AG04450 (cell line): ENCODE measurements around the gene FAM83B. TPM values are rescaled to one million over a fixed set of nuclear protein-coding genes. Genes with fewer than 3 reads are reported as not detected.

Experiments
- CTCF ChIA-PET: fragments of 300-600, 350-600 bp; formaldehyde crosslinking; extraction: SDS; loops from one replicate; lab custom pipeline; 2022; ENCODE audit warnings: antibody characterized with exemption, inconsistent platforms; lab: Charles Lee
- POLR2A ChIA-PET: fragments of 350-600 bp; formaldehyde crosslinking; extraction: SDS; loops from one replicate; lab custom pipeline; 2021; ENCODE audit warnings: antibody characterized with exemption, inconsistent platforms; lab: Yijun Ruan, JAX
- DNase-seq: peaks from one replicate; pipeline ENCODE4 v3.0.0-alpha.2; 2011; ENCODE audit warnings: low read depth, low spot score
- H3K27ac ChIP-seq: one replicate; pipeline ENCODE4 v1.5.1; 2012; ENCODE audit warnings: low read depth, low read length, control low read depth
- H3K27me3 ChIP-seq: one replicate; pipeline ENCODE4 v1.6.0; 2012; ENCODE audit warnings: low read length; ENCODE audit not compliant: control insufficient read depth, insufficient read depth
- H3K4me3 ChIP-seq: 2 replicates; pipeline ENCODE4 v1.5.1; 2011; ENCODE audit warnings: mild to moderate bottlenecking, low read depth, low read length, control low read depth
- H3K9me3 ChIP-seq: 2 replicates; pipeline ENCODE4 v1.5.1; 2012; ENCODE audit warnings: low read length; ENCODE audit not compliant: control insufficient read depth, insufficient read depth
- polyA plus RNA-seq: library from polyadenylated mRNA; depleted of rRNA; stranded (reverse); fragments of >200 nt; gene quantifications from 2 replicates; pipeline ENCODE4 v1.2.3, GENCODE V29; 2011
- TF ChIP-seq, protein P1 (sequence below): IDR thresholded peaks from 2 replicates; pipeline ENCODE4 v1.5.1; 2011; ENCODE audit warnings: low read depth, low read length, control low read depth, inconsistent platforms

FAM83B gene
- polyA plus RNA-seq, 1 experiment: 0.05 TPM

DNA sequence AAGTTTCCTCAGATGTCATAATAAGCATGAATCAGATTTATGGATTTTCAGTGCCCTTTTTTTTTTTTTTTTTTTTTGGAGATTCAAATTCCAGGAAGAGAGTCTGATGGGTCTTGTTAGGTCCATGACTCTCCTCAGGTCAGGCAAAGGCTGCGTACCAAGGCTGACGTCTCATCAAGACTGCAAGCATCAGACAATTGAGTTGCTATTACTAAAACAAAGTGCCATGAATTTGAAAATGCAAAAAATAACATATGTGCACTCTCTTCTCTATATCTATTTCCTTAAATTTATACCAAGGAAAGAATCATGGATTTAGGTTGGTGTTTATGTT is 134.7 kb downstream of the FAM83B start:
- peaks cover 5% of the 10 kb centered on the region; the same call in 1 of the 2 replicates for H3K9me3 ChIP-seq
- ChIA-PET POLR2A (no interaction called here), CTCF (no interaction called here)
- no peaks in the 10 kb centered on the region for H3K27me3 ChIP-seq
- peak overlapping the region; percentile 71 for H3K27ac ChIP-seq
- TF ChIP-seq, protein P1, sequence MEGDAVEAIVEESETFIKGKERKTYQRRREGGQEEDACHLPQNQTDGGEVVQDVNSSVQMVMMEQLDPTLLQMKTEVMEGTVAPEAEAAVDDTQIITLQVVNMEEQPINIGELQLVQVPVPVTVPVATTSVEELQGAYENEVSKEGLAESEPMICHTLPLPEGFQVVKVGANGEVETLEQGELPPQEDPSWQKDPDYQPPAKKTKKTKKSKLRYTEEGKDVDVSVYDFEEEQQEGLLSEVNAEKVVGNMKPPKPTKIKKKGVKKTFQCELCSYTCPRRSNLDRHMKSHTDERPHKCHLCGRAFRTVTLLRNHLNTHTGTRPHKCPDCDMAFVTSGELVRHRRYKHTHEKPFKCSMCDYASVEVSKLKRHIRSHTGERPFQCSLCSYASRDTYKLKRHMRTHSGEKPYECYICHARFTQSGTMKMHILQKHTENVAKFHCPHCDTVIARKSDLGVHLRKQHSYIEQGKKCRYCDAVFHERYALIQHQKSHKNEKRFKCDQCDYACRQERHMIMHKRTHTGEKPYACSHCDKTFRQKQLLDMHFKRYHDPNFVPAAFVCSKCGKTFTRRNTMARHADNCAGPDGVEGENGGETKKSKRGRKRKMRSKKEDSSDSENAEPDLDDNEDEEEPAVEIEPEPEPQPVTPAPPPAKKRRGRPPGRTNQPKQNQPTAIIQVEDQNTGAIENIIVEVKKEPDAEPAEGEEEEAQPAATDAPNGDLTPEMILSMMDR: no peak
- no peak overlapping the region for H3K4me3 ChIP-seq
- DNase-seq: no peak

DNA sequence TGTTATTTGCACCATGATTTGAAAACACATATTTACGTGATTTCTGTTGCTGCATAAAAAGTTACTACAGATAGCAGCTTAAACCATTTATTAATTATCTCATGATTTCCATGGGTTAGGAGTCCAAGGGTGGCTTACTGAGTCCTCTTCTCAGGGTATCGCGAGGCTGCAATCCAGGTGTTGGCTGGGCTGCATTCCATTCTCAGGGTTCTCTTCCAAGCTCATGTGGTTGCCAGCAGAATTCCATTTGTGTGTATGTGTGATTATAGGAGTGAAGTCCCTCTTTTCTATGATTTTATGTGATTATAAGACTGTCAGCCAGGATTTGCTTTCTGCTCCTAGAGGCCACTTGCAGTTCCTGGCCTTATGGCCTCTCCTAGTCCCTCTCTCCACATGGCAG is 135.1 kb downstream of the FAM83B start:
- TF ChIP-seq, protein P1: 0 out of 2 replicates have a peak, but pooled peaks have one; percentile 6
- Histone ChIP-seq H3K9me3 (peaks cover 5% of the 10 kb centered on the region; the same call in 1 of the 2 replicates), H3K27me3 (no peaks in the 10 kb centered on the region), H3K4me3 (no peak overlapping the region), H3K27ac (peak overlapping the region; percentile 42)
- DNase-seq: peak; percentile 29
- CTCF ChIA-PET: no interaction called here
- POLR2A ChIA-PET: no interaction called here

DNA sequence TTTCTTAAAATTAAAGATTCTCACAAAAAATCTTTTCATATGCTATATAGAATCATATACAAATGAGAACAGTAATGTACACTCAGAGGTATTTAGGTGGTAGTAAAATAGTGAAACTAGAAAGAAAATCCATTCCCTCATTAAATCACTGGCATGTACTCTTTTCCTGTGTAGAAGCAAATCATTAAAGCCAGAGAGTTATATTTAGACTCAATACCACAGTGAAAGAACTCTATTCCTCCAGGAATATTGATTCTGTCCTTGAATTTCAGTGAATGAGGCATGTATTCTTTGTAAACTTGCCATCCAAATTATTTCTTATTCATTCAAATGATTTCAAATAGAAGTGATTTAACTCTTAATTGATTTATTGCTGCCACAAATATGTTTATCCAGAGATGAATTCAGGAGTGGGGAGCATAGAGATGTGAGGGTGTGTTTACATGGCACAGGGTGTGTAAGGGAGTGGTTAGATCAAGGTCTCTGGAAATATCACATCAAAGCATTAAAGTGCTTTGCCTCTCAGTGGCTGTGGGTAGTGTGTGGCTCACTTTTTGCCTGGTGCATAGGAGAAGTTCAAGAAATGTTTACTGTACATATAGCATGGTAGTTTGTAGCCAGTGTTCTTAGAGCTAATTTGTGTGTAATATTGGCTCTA is 141.2 kb downstream of the FAM83B start:
- TF ChIP-seq, protein P1: no peak
- CTCF ChIA-PET: no interaction called here
- POLR2A ChIA-PET: no interaction called here

DNA sequence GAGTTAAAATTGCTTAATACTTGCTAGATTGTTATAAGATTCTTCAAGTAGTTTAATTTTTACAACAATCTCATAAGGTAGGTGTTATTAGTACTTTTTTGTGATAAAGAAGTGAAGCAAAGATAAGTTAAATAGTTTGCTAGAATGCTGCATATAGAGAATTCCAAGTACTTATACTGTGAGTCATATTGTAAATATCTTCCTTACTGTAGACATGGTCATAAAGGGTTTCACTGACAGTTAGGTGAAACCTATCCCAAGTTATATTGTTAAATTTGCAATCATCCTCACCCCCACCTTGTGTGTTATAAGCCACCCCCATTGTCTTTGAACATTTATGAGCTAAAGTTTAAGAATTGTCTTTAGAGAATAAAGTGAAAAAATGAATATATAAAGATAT is 142.0 kb downstream of the FAM83B start:
- Histone ChIP-seq H3K27ac (no peak overlapping the region), H3K4me3 (no peak overlapping the region), H3K9me3 (no peaks in the 10 kb centered on the region; the same call in 1 of the 2 replicates), H3K27me3 (no peaks in the 10 kb centered on the region)
- TF ChIP-seq, protein P1: no peak
- ChIA-PET CTCF (interaction anchor here (0.5 kb wide), 1 partner anchor 394 kb away, joined by 4 read pairs; no protein-coding TSS in a partner anchor), POLR2A (no interaction called here)
- DNase-seq: no peak

More for the DNA sequence above, 141.2 kb downstream of the FAM83B start:
- Histone ChIP-seq H3K9me3 (no peaks in the 10 kb centered on the region; the same call in 1 of the 2 replicates), H3K27me3 (no peaks in the 10 kb centered on the region), H3K4me3 (no peak overlapping the region), H3K27ac (no peak overlapping the region)
- DNase-seq: no peak

DNA sequence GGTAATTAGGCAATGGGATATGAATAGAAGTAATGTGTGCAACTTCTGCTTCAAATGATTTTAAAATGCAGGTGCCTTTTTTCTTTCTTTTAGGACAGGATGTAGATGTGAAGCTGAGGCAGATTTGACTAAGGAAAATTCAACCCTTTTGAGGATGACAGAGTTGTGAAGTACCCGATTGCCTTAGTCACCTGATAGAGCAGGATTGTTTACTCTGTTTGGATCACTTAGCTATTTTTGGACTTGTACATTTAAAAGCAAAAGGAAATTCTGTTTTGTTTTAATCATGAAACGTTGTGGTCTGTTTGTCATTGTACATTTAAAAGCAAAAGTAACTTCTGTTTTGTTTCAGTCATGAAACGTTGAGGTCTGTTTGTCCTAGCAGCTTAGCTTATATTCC is 143.4 kb downstream of the FAM83B start:
- H3K27ac ChIP-seq: no peak overlapping the region
- no peak for DNase-seq
- TF ChIP-seq, protein P1: no peak
- H3K27me3 ChIP-seq: no peaks in the 10 kb centered on the region
- ChIA-PET CTCF (interaction anchor here (0.6 to 1.1 kb wide), 2 partner anchors 75 to 272 kb away, joined by 3 read pairs; no protein-coding TSS in a partner anchor), POLR2A (no interaction called here)
- no peak overlapping the region for H3K4me3 ChIP-seq
- H3K9me3 ChIP-seq: no peaks in the 10 kb centered on the region; the same call in 1 of the 2 replicates
